ENCODE results near the gene USP6NL. TPM values are rescaled to one million over a fixed set of nuclear protein-coding genes. Genes with fewer than 3 reads are reported as not detected.

USP6NL gene
- polyA plus RNA-seq, 4 donors = 4.1 to 18.1 (median 6.5) TPM

GRCh38 chr10:11562888-11563287 lies 48.6 kb downstream of the USP6NL start:
- WGBS, 3 donors = 93 to 98% (median 96%) methylated on average over 1 of the region's 1 CpG
- no peaks in the 10 kb centered on the region for H3K27me3 ChIP-seq (ENCODE audit: control insufficient read depth in 3 of 3, insufficient read depth in 3 of 3, low read length in 3 of 3)
- no peak overlapping the region for H3K4me3 ChIP-seq (ENCODE audit: low read depth in 1 of 3, low read length in 3 of 3)
- no peaks in the 10 kb centered on the region for H3K9me3 ChIP-seq (ENCODE audit: control insufficient read depth in 2 of 2, insufficient read depth in 1 of 2, low read depth in 1 of 2, low read length in 1 of 2)
- peaks cover 0 to 4% (median 0%) of the 10 kb centered on the region in 3 donors for H3K36me3 ChIP-seq (ENCODE audit: control insufficient read depth in 3 of 3, insufficient read depth in 2 of 3, low read depth in 1 of 3, low read length in 3 of 3)
- no peak overlapping the region for H3K27ac ChIP-seq (ENCODE audit: low read depth in 1 of 3, low read length in 2 of 3)
- H3K4me1 ChIP-seq (ENCODE audit: control insufficient read depth in 3 of 3, insufficient read depth in 2 of 3, low read depth in 1 of 3, low read length in 2 of 3) = peaks cover 0 to 8% (median 0%) of the 10 kb centered on the region in 3 donors
- no peak for DNase-seq
- no peak for FAIRE-seq

GRCh38 chr10:11560076-11560709 lies 51.3 kb downstream of the USP6NL start:
- FAIRE-seq = no peak
- Histone ChIP-seq H3K27me3 (ENCODE audit: control insufficient read depth in 3 of 3, insufficient read depth in 3 of 3, low read length in 3 of 3) (no peaks in the 10 kb centered on the region), H3K36me3 (ENCODE audit: control insufficient read depth in 3 of 3, insufficient read depth in 2 of 3, low read depth in 1 of 3, low read length in 3 of 3) (peaks cover 0 to 4% (median 0%) of the 10 kb centered on the region in 3 donors), H3K9me3 (ENCODE audit: control insufficient read depth in 2 of 2, insufficient read depth in 1 of 2, low read depth in 1 of 2, low read length in 1 of 2) (no peaks in the 10 kb centered on the region), H3K4me3 (ENCODE audit: low read depth in 1 of 3, low read length in 3 of 3) (no peak overlapping the region), H3K4me1 (ENCODE audit: control insufficient read depth in 3 of 3, insufficient read depth in 2 of 3, low read depth in 1 of 3, low read length in 2 of 3) (peaks cover 0 to 8% (median 3%) of the 10 kb centered on the region in 3 donors), H3K27ac (ENCODE audit: low read depth in 1 of 3, low read length in 2 of 3) (no peak overlapping the region)
- WGBS, 3 donors = 20 to 48% (median 25%) methylated on average over 4 of the region's 4 CpGs
- DNase-seq = peak; percentile 56 to 61

GRCh38 chr10:11557967-11558366 lies 53.5 kb downstream of the USP6NL start:
- DNase-seq (no peak), FAIRE-seq (no peak)
- Histone ChIP-seq H3K9me3 (ENCODE audit: control insufficient read depth in 2 of 2, insufficient read depth in 1 of 2, low read depth in 1 of 2, low read length in 1 of 2) (no peaks in the 10 kb centered on the region), H3K27ac (ENCODE audit: low read depth in 1 of 3, low read length in 2 of 3) (no peak overlapping the region), H3K27me3 (ENCODE audit: control insufficient read depth in 3 of 3, insufficient read depth in 3 of 3, low read length in 3 of 3) (no peaks in the 10 kb centered on the region), H3K4me3 (ENCODE audit: low read depth in 1 of 3, low read length in 3 of 3) (no peak overlapping the region), H3K4me1 (ENCODE audit: control insufficient read depth in 3 of 3, insufficient read depth in 2 of 3, low read depth in 1 of 3, low read length in 2 of 3) (peaks cover 0 to 8% (median 6%) of the 10 kb centered on the region in 3 donors), H3K36me3 (ENCODE audit: control insufficient read depth in 3 of 3, insufficient read depth in 2 of 3, low read depth in 1 of 3, low read length in 3 of 3) (peaks cover 0 to 4% (median 0%) of the 10 kb centered on the region in 3 donors)
- WGBS, 3 donors = 94 to 100% (median 98%) methylated on average over 4 of the region's 4 CpGs

GRCh38 chr10:11557513-11557912 lies 53.9 kb downstream of the USP6NL start:
- Histone ChIP-seq H3K27ac (ENCODE audit: low read depth in 1 of 3, low read length in 2 of 3) (no peak overlapping the region), H3K4me1 (ENCODE audit: control insufficient read depth in 3 of 3, insufficient read depth in 2 of 3, low read depth in 1 of 3, low read length in 2 of 3) (peaks cover 0 to 8% (median 6%) of the 10 kb centered on the region in 3 donors), H3K36me3 (ENCODE audit: control insufficient read depth in 3 of 3, insufficient read depth in 2 of 3, low read depth in 1 of 3, low read length in 3 of 3) (peaks cover 0 to 4% (median 0%) of the 10 kb centered on the region in 3 donors), H3K27me3 (ENCODE audit: control insufficient read depth in 3 of 3, insufficient read depth in 3 of 3, low read length in 3 of 3) (no peaks in the 10 kb centered on the region), H3K4me3 (ENCODE audit: low read depth in 1 of 3, low read length in 3 of 3) (no peak overlapping the region), H3K9me3 (ENCODE audit: control insufficient read depth in 2 of 2, insufficient read depth in 1 of 2, low read depth in 1 of 2, low read length in 1 of 2) (no peaks in the 10 kb centered on the region)
- DNase-seq (no peak), FAIRE-seq (no peak)
- WGBS, 3 donors = 91 to 93% (median 91%) methylated on average over 7 of the region's 7 CpGs

- no peak overlapping the region for H3K27ac ChIP-seq (ENCODE audit: low read depth in 1 of 3, low read length in 2 of 3)
- no peak for FAIRE-seq
- DNase-seq = no peak
- H3K36me3 ChIP-seq (ENCODE audit: control insufficient read depth in 3 of 3, insufficient read depth in 2 of 3, low read depth in 1 of 3, low read length in 3 of 3) = no peaks in the 10 kb centered on the region
- peaks cover 0 to 13% (median 8%) of the 10 kb centered on the region in 3 donors for H3K4me1 ChIP-seq (ENCODE audit: control insufficient read depth in 3 of 3, insufficient read depth in 2 of 3, low read depth in 1 of 3, low read length in 2 of 3)
- H3K27me3 ChIP-seq (ENCODE audit: control insufficient read depth in 3 of 3, insufficient read depth in 3 of 3, low read length in 3 of 3) = no peaks in the 10 kb centered on the region
- H3K4me3 ChIP-seq (ENCODE audit: low read depth in 1 of 3, low read length in 3 of 3) = no peak overlapping the region
- H3K9me3 ChIP-seq (ENCODE audit: control insufficient read depth in 2 of 2, insufficient read depth in 1 of 2, low read depth in 1 of 2, low read length in 1 of 2) = no peaks in the 10 kb centered on the region
These were observed 55.9 kb downstream of the USP6NL start for GRCh38 chr10:11555556-11555955.

- H3K36me3 ChIP-seq (ENCODE audit: control insufficient read depth in 3 of 3, insufficient read depth in 2 of 3, low read depth in 1 of 3, low read length in 3 of 3) = no peaks in the 10 kb centered on the region
- H3K27ac ChIP-seq (ENCODE audit: low read depth in 1 of 3, low read length in 2 of 3) = peak overlapping the region in 1 of 3 donors; percentile 65
- no peak for FAIRE-seq
- no peaks in the 10 kb centered on the region for H3K27me3 ChIP-seq (ENCODE audit: control insufficient read depth in 3 of 3, insufficient read depth in 3 of 3, low read length in 3 of 3)
- WGBS, 3 donors = 83 to 87% (median 84%) methylated on average over 6 of the region's 6 CpGs
- no peak for DNase-seq
- H3K4me3 ChIP-seq (ENCODE audit: low read depth in 1 of 3, low read length in 3 of 3) = no peak overlapping the region
- H3K9me3 ChIP-seq (ENCODE audit: control insufficient read depth in 2 of 2, insufficient read depth in 1 of 2, low read depth in 1 of 2, low read length in 1 of 2) = no peaks in the 10 kb centered on the region
- peaks cover 0 to 13% (median 0%) of the 10 kb centered on the region in 3 donors for H3K4me1 ChIP-seq (ENCODE audit: control insufficient read depth in 3 of 3, insufficient read depth in 2 of 3, low read depth in 1 of 3, low read length in 2 of 3)
These were observed 57.6 kb downstream of the USP6NL start for GRCh38 chr10:11553773-11554381.

GRCh38 chr10:11551916-11552602 lies 59.4 kb downstream of the USP6NL start:
- DNase-seq (peak; percentile 26 to 34), FAIRE-seq (no peak)
- Histone ChIP-seq H3K4me3 (ENCODE audit: low read depth in 1 of 3, low read length in 3 of 3) (no peak overlapping the region), H3K27me3 (ENCODE audit: control insufficient read depth in 3 of 3, insufficient read depth in 3 of 3, low read length in 3 of 3) (no peaks in the 10 kb centered on the region), H3K36me3 (ENCODE audit: control insufficient read depth in 3 of 3, insufficient read depth in 2 of 3, low read depth in 1 of 3, low read length in 3 of 3) (no peaks in the 10 kb centered on the region), H3K9me3 (ENCODE audit: control insufficient read depth in 2 of 2, insufficient read depth in 1 of 2, low read depth in 1 of 2, low read length in 1 of 2) (no peaks in the 10 kb centered on the region), H3K4me1 (ENCODE audit: control insufficient read depth in 3 of 3, insufficient read depth in 2 of 3, low read depth in 1 of 3, low read length in 2 of 3) (peaks cover 0 to 13% (median 0%) of the 10 kb centered on the region in 3 donors), H3K27ac (ENCODE audit: low read depth in 1 of 3, low read length in 2 of 3) (peak overlapping the region; percentile 11 to 50 (median 41))
- WGBS, 3 donors = 57 to 66% (median 63%) methylated on average over 4 of the region's 4 CpGs

GRCh38 chr10:11551104-11551503 lies 60.3 kb downstream of the USP6NL start:
- FAIRE-seq = no peak
- Histone ChIP-seq H3K27me3 (ENCODE audit: control insufficient read depth in 3 of 3, insufficient read depth in 3 of 3, low read length in 3 of 3) (no peaks in the 10 kb centered on the region), H3K4me3 (ENCODE audit: low read depth in 1 of 3, low read length in 3 of 3) (no peak overlapping the region), H3K36me3 (ENCODE audit: control insufficient read depth in 3 of 3, insufficient read depth in 2 of 3, low read depth in 1 of 3, low read length in 3 of 3) (no peaks in the 10 kb centered on the region), H3K27ac (ENCODE audit: low read depth in 1 of 3, low read length in 2 of 3) (no peak overlapping the region), H3K4me1 (ENCODE audit: control insufficient read depth in 3 of 3, insufficient read depth in 2 of 3, low read depth in 1 of 3, low read length in 2 of 3) (peaks cover 0 to 11% (median 0%) of the 10 kb centered on the region in 3 donors), H3K9me3 (ENCODE audit: control insufficient read depth in 2 of 2, insufficient read depth in 1 of 2, low read depth in 1 of 2, low read length in 1 of 2) (no peaks in the 10 kb centered on the region)
- no peak for DNase-seq
- 93 to 98% (median 95%) methylated on average over 4 of the region's 4 CpGs for WGBS, 3 donors
